Mesothelial cell of epicardium (in vitro differentiated cells): ENCODE measurements around the gene FAM13C. TPM values are rescaled to one million over a fixed set of nuclear protein-coding genes. Genes with fewer than 3 reads are reported as not detected.

Experiments
- DNase-seq, 2 experiments: peaks; one replicate each; pipeline ENCODE4 v3.0.0; 2021; ENCODE audit warnings: low spot score in 2 of 2; ENCODE audit not compliant: unreplicated experiment in 2 of 2
- H3K27ac Mint-ChIP-seq: 2 replicates; pipeline ENCODE4 v1.8.0; 2021; ENCODE audit warnings: mixed read lengths
- H3K27me3 Mint-ChIP-seq: 2 replicates; pipeline ENCODE4 v1.8.0; 2021; ENCODE audit warnings: low read depth, mixed read lengths
- H3K36me3 Mint-ChIP-seq: 2 replicates; pipeline ENCODE4 v1.8.0; 2021; ENCODE audit warnings: mixed read lengths
- H3K4me1 Mint-ChIP-seq: 2 replicates; pipeline ENCODE4 v1.8.0; 2021; ENCODE audit warnings: mixed read lengths
- H3K4me3 Mint-ChIP-seq: 2 replicates; pipeline ENCODE4 v1.8.0; 2021; ENCODE audit warnings: mild to moderate bottlenecking, moderate library complexity, mixed read lengths
- H3K9me3 Mint-ChIP-seq: 2 replicates; pipeline ENCODE4 v1.8.0; 2021; ENCODE audit warnings: mixed read lengths
- total RNA-seq: library from RNA; stranded (reverse); gene quantifications from 3 replicates; pipeline ENCODE4 v1.2.1, GENCODE V29; 2021
- TF ChIP-seq, protein P1 (sequence below): fragments of 200-600 bp; sonication (generic); IDR thresholded peaks from one replicate; pipeline ENCODE4 v1.5.0; 2021; ENCODE audit warnings: antibody characterized with exemption; ENCODE audit not compliant: unreplicated experiment

FAM13C gene
- total RNA-seq, 1 donor from 2014 or later, result 7.3 TPM

DNA sequence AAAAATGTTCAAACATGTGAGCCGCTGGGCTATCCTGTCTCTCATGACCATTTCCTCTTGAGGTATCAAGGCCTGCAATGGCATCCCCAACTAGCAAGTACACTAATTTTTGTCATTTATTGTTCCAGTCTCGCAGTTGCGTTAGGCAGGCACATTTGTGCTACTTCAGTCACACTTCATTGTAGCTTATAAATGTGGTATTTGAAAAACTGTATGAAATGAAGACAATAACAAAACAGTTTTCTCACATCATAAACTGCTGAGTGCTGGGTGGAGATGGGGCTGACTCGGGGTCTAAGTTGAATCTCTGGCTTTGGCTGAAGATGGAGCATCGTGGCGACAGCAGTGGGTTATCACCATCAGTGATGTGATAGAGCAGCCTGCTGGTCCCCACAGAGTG is 92.7 kb downstream of the FAM13C start:
- no peaks in the 10 kb centered on the region for H3K4me1 Mint-ChIP-seq
- DNase-seq, result no peak
- peaks cover 57% of the 10 kb centered on the region for H3K27me3 Mint-ChIP-seq
- TF ChIP-seq, protein P1, sequence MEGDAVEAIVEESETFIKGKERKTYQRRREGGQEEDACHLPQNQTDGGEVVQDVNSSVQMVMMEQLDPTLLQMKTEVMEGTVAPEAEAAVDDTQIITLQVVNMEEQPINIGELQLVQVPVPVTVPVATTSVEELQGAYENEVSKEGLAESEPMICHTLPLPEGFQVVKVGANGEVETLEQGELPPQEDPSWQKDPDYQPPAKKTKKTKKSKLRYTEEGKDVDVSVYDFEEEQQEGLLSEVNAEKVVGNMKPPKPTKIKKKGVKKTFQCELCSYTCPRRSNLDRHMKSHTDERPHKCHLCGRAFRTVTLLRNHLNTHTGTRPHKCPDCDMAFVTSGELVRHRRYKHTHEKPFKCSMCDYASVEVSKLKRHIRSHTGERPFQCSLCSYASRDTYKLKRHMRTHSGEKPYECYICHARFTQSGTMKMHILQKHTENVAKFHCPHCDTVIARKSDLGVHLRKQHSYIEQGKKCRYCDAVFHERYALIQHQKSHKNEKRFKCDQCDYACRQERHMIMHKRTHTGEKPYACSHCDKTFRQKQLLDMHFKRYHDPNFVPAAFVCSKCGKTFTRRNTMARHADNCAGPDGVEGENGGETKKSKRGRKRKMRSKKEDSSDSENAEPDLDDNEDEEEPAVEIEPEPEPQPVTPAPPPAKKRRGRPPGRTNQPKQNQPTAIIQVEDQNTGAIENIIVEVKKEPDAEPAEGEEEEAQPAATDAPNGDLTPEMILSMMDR, result no peak
- no peak overlapping the region for H3K27ac Mint-ChIP-seq
- no peak overlapping the region for H3K4me3 Mint-ChIP-seq
- no peaks in the 10 kb centered on the region for H3K9me3 Mint-ChIP-seq
- peaks cover 3% of the 10 kb centered on the region for H3K36me3 Mint-ChIP-seq

DNA sequence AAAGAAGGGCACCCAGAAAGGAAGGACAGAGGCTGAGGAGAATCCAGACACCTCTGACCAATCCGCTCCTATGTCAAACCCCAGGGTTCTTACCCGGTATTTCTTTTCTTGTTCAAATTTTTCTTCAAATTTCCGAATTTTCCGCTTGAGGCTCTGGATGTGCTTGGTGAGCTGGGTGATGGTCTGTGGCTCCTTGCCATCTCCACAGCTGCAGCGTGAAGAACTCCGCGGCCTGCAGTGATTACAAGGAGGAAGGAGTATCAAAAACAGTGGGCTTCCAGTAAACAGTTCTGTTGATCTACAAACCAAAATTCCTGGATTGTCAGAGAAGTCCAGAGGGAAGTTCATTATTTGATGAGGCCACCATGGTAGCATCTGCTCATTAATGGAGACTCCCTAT is 93.9 kb downstream of the FAM13C start:
- H3K27ac Mint-ChIP-seq, result no peak overlapping the region
- no peak overlapping the region for H3K4me3 Mint-ChIP-seq
- peaks cover 54% of the 10 kb centered on the region for H3K27me3 Mint-ChIP-seq
- H3K36me3 Mint-ChIP-seq, result peaks cover 3% of the 10 kb centered on the region
- H3K9me3 Mint-ChIP-seq, result no peaks in the 10 kb centered on the region
- DNase-seq, result no peak
- no peaks in the 10 kb centered on the region for H3K4me1 Mint-ChIP-seq
- TF ChIP-seq, protein P1, result no peak

DNA sequence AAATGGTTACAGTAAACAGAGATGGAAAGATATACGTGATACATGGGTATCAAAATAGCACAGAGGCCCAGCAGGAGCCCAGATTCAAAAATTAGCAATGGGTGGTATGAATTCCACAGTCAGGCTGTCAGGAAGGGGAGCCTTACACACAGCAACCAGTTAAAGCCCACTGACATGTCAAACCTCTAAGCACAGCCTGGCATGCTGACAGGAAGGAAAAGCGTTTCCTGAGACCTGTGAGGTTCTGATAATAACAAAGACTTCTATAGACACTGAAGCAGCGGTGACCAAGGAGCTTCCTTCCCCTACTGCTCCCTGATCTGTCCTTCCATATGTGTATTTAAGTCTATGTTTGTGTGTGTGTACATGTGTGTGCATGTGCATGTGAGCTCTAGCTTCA is 96.0 kb downstream of the FAM13C start:
- H3K9me3 Mint-ChIP-seq, result no peaks in the 10 kb centered on the region
- H3K36me3 Mint-ChIP-seq, result peaks cover 3% of the 10 kb centered on the region
- H3K27ac Mint-ChIP-seq, result no peak overlapping the region
- peaks cover 45% of the 10 kb centered on the region for H3K27me3 Mint-ChIP-seq
- DNase-seq, result no peak
- no peaks in the 10 kb centered on the region for H3K4me1 Mint-ChIP-seq
- H3K4me3 Mint-ChIP-seq, result no peak overlapping the region
- TF ChIP-seq, protein P1, result no peak

- Mint-ChIP-seq H3K4me3 (no peak overlapping the region), H3K27me3 (peaks cover 35% of the 10 kb centered on the region), H3K4me1 (no peaks in the 10 kb centered on the region), H3K27ac (no peak overlapping the region), H3K9me3 (no peaks in the 10 kb centered on the region), H3K36me3 (peaks cover 3% of the 10 kb centered on the region)
- TF ChIP-seq, protein P1, result no peak
- no peak for DNase-seq
Measured at GRCh38 chr10:59265141-59265540, 97.2 kb downstream of the FAM13C start.

- DNase-seq, result no peak
- Mint-ChIP-seq H3K27ac (no peak overlapping the region), H3K9me3 (no peaks in the 10 kb centered on the region), H3K27me3 (peaks cover 15% of the 10 kb centered on the region), H3K36me3 (no peaks in the 10 kb centered on the region), H3K4me3 (no peak overlapping the region), H3K4me1 (no peaks in the 10 kb centered on the region)
- TF ChIP-seq, protein P1, result no peak
Measured at GRCh38 chr10:59258890-59259289, 103.5 kb downstream of the FAM13C start.

DNA sequence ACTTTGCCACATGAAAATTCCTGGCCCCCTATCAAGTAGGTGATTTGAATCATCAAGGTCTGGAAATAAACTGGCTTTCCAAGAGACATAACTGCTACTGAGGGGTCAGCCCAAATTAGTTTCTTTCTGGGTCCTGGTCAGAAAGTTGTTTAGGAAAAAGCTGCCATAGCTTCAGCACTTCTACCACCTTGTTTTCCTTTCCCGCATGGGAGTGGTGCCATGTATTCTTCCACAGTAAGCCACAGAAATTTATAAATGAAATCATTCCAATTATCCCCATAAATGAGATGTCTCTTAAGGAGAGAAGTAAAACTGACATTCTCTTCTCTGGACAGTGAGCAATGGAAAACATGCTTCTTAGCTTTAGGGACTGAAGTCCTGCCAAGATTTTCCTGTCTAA is 105.1 kb downstream of the FAM13C start:
- Mint-ChIP-seq H3K9me3 (no peaks in the 10 kb centered on the region), H3K4me1 (no peaks in the 10 kb centered on the region), H3K27me3 (peaks cover 11% of the 10 kb centered on the region), H3K27ac (no peak overlapping the region), H3K4me3 (no peak overlapping the region), H3K36me3 (no peaks in the 10 kb centered on the region)
- TF ChIP-seq, protein P1, result no peak
- DNase-seq, result no peak
